HCT116 (cell line): ENCODE data around the gene TMEM135. TPM values are rescaled to one million over a fixed set of nuclear protein-coding genes. Genes with fewer than 3 reads are reported as not detected.

Experiments
- ATAC-seq: fragments of 200-7000 bp; cut with Tn5 transposase; 2 replicates; pipeline ENCODE4 v1.9.1; 2020; ENCODE audit warnings: mild to moderate bottlenecking, moderate library complexity
- BruUV-seq: library from RNA; stranded (reverse); fragments of 400-500 nt; replicated peaks from 2 replicates; lab custom pipeline; 2021; lab: Mats Ljungman, UMichigan
- CTCF ChIA-PET: fragments of 300-600 bp; sonication (Branson Sonifier 250); formaldehyde crosslinking; loops from one replicate; lab custom pipeline; 2021; ENCODE audit warnings: antibody characterized with exemption; lab: Charles Lee
- POLR2A ChIA-PET: fragments of 300-600, 350-600 bp; sonication (Branson Sonifier 250); formaldehyde crosslinking; loops from one replicate; lab custom pipeline; 2021; ENCODE audit warnings: antibody characterized with exemption; lab: Charles Lee
- RAD21 ChIA-PET, 2 experiments: fragments of 300-600 bp; sonication (Branson Sonifier 250); formaldehyde crosslinking; loops; one replicate each; lab custom pipeline; 2023; ENCODE audit warnings: low total read pairs in 2 of 2; ENCODE audit not compliant: uncharacterized antibody in 2 of 2, unreplicated experiment in 2 of 2, low non-redundant PET in 1 of 2; lab: Charles Lee
- DNase-seq: peaks from one replicate; pipeline ENCODE4 v3.0.0-alpha.2; 2010; ENCODE audit warnings: low read depth, low spot score
- H2AFZ ChIP-seq: fragments of 200-600 bp; shearing (Covaris generic), sonication (generic); 2 replicates; pipeline ENCODE4 v1.6.1; 2017; ENCODE audit warnings: low read depth, mixed run types, mixed read lengths, antibody characterized with exemption, low read length; ENCODE audit not compliant: poor library complexity, severe bottlenecking
- H3K27ac ChIP-seq: 2 replicates; pipeline ENCODE4 v1.5.1; 2012; ENCODE audit warnings: low read depth, low read length
- H3K27me3 ChIP-seq: fragments of 200-600 bp; sonication (generic); 2 replicates; pipeline ENCODE4 v1.6.1; 2016; ENCODE audit warnings: mixed run types, low read length, mixed read lengths; ENCODE audit not compliant: insufficient read depth
- H3K36me3 ChIP-seq, 2 experiments: fragments of 200-500 bp in 1 of 2; fragments of 200-600 bp in 1 of 2; sonication (Bioruptor generic) in 1 of 2; sonication (generic) in 1 of 2; 2 replicates each; pipeline versions ENCODE4 v1.5.1 to v1.6.1; 2014 to 2016; ENCODE audit warnings: low read length in 2 of 2, inconsistent platforms in 1 of 2, mixed read lengths in 1 of 2, mixed run types in 1 of 2; ENCODE audit not compliant: insufficient read depth in 2 of 2, control insufficient read depth in 1 of 2
- H3K4me1 ChIP-seq, 2 experiments: fragments of 200-600 bp in 1 of 2; sonication (generic) in 1 of 2; 2 replicates each; pipeline versions ENCODE4 v1.5.1 to v1.6.1; 2012 to 2017; ENCODE audit warnings: low read length in 2 of 2, inconsistent platforms in 1 of 2, mild to moderate bottlenecking in 1 of 2, mixed read lengths in 1 of 2, mixed run types in 1 of 2, moderate library complexity in 1 of 2; ENCODE audit not compliant: insufficient read depth in 2 of 2, control insufficient read depth in 1 of 2
- H3K4me2 ChIP-seq: fragments of 200-600 bp; sonication (generic); 2 replicates; pipeline ENCODE4 v1.6.1; 2017; ENCODE audit warnings: mixed run types, low read length, mixed read lengths
- H3K4me3 ChIP-seq, 2 experiments: fragments of 200-600 bp in 1 of 2; sonication (generic) in 1 of 2; replicated peaks in 1 of 2; 2 replicates each; pipeline ENCODE4 v1.5.1; 2011 to 2016; ENCODE audit warnings: low read length in 2 of 2, control low read depth in 1 of 2, low read depth in 1 of 2, mild to moderate bottlenecking in 1 of 2, mixed read lengths in 1 of 2, mixed run types in 1 of 2
- H3K79me2 ChIP-seq: fragments of 200-600 bp; sonication (generic); 2 replicates; pipeline ENCODE4 v1.6.1; 2017; ENCODE audit warnings: mild to moderate bottlenecking, mixed run types, low read length, moderate library complexity, mixed read lengths; ENCODE audit not compliant: insufficient read depth
- H3K9ac ChIP-seq: fragments of 200-600 bp; sonication (generic); 2 replicates; pipeline ENCODE4 v1.6.1; 2016; ENCODE audit warnings: low read length, mixed read lengths
- H3K9me2 ChIP-seq: fragments of 200-600 bp; sonication (generic), shearing (Covaris generic); 2 replicates; pipeline ENCODE4 v1.6.1; 2017; ENCODE audit warnings: mixed run types, mild to moderate bottlenecking, moderate library complexity; ENCODE audit not compliant: insufficient read depth
- H3K9me3 ChIP-seq, 2 experiments: fragments of 200-500 bp in 1 of 2; fragments of 200-600 bp in 1 of 2; sonication (Bioruptor generic) in 1 of 2; sonication (generic) in 1 of 2; 2 replicates each; pipeline ENCODE4 v1.6.1; 2014 to 2017; ENCODE audit warnings: low read length in 2 of 2, mixed read lengths in 2 of 2, inconsistent platforms in 1 of 2, low read depth in 1 of 2, mild to moderate bottlenecking in 1 of 2, mixed run types in 1 of 2, moderate library complexity in 1 of 2; ENCODE audit not compliant: control insufficient read depth in 1 of 2, insufficient read depth in 1 of 2
- H4K20me1 ChIP-seq: fragments of 200-600 bp; sonication (generic), shearing (Covaris generic); 2 replicates; pipeline ENCODE4 v1.6.1; 2017; ENCODE audit warnings: mixed run types, mild to moderate bottlenecking, moderate library complexity; ENCODE audit not compliant: insufficient read depth
- CEBPB ChIP-seq: IDR thresholded peaks from 2 replicates; pipeline ENCODE4 v1.6.1; 2012; ENCODE audit warnings: low read depth
- ELF1 ChIP-seq: IDR thresholded peaks from 2 replicates; pipeline ENCODE4 v1.6.1; 2012; ENCODE audit warnings: low read depth, borderline replicate concordance
- EZH2phosphoT487 ChIP-seq: fragments of 200-600 bp; IDR thresholded peaks from 2 replicates; pipeline ENCODE4 v1.6.1; 2018; ENCODE audit warnings: antibody characterized with exemption, borderline replicate concordance
- POLR2AphosphoS5 ChIP-seq: IDR thresholded peaks from 2 replicates; pipeline ENCODE4 v1.6.1; 2011; ENCODE audit warnings: mild to moderate bottlenecking, low read depth, low read length, moderate library complexity
- SIN3A ChIP-seq: IDR thresholded peaks from 2 replicates; pipeline ENCODE4 v1.6.1; 2012; ENCODE audit warnings: low read depth
- TCF7L2 ChIP-seq: IDR thresholded peaks from 2 replicates; pipeline ENCODE4 v1.7.0; 2011; ENCODE audit warnings: borderline replicate concordance, inconsistent platforms; ENCODE audit not compliant: insufficient read depth, insufficient read length; ENCODE audit errors: extremely low read depth
- intact Hi-C: fragments of 100-400 bp; cut with micrococcal nuclease; formaldehyde crosslinking; loops from 2 replicates; pipeline ENCODE4 v1.10.0; 2022
- total RNA-seq: library from RNA; stranded (reverse); gene quantifications from one replicate; pipeline ENCODE4 v1.2.1, GENCODE V29; 2021; ENCODE audit not compliant: unreplicated experiment
- TF ChIP-seq, protein P1 (sequence below): IDR thresholded peaks from 2 replicates; pipeline ENCODE4 v1.6.1; 2012; ENCODE audit warnings: low read depth
- TF ChIP-seq, protein P2 (sequence below): IDR thresholded peaks from 2 replicates; pipeline ENCODE4 v1.6.1; 2011; ENCODE audit warnings: mild to moderate bottlenecking, low read length, moderate library complexity; ENCODE audit not compliant: insufficient replicate concordance; ENCODE audit errors: extremely low read depth

Gene TMEM135
- total RNA-seq, 1 experiment from 2014 or later = 50.6 TPM

DNA sequence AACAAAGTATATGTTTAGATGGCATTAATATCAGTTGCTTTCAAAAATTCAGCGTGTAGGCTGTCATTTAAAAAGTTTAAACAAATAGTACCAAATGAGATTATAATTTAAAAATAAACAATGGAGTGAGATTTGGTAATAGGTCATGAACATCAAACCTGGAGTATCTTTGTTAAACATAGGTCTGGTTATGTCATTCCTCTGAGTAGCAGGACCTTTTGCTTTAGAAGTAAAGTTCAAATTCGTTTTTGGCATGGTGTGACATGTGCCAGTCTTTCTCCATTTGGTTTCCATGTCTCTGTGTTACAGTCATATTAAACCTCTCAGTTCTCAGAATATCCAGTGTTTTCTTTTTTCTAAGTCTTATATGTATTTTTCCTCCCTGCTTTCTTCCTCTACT is 242.4 kb downstream of the TMEM135 start:
- ATAC-seq = no peak
- ChIA-PET POLR2A (no interaction called here), RAD21 (no interaction called here), CTCF (no interaction called here)
- H3K27me3 ChIP-seq = no peaks in the 10 kb centered on the region
- no peaks in the 10 kb centered on the region for H3K9me3 ChIP-seq
- H3K9ac ChIP-seq = no peak overlapping the region
- no peak for DNase-seq
- no peak overlapping the region for H3K4me3 ChIP-seq
- no peaks in the 10 kb centered on the region for H3K4me1 ChIP-seq
- intact Hi-C loops = no loop called here
- no peaks in the 10 kb centered on the region for H4K20me1 ChIP-seq
- no peaks in the 10 kb centered on the region for H3K36me3 ChIP-seq
- no peak overlapping the region for H3K27ac ChIP-seq
- TF ChIP-seq, protein P1, sequence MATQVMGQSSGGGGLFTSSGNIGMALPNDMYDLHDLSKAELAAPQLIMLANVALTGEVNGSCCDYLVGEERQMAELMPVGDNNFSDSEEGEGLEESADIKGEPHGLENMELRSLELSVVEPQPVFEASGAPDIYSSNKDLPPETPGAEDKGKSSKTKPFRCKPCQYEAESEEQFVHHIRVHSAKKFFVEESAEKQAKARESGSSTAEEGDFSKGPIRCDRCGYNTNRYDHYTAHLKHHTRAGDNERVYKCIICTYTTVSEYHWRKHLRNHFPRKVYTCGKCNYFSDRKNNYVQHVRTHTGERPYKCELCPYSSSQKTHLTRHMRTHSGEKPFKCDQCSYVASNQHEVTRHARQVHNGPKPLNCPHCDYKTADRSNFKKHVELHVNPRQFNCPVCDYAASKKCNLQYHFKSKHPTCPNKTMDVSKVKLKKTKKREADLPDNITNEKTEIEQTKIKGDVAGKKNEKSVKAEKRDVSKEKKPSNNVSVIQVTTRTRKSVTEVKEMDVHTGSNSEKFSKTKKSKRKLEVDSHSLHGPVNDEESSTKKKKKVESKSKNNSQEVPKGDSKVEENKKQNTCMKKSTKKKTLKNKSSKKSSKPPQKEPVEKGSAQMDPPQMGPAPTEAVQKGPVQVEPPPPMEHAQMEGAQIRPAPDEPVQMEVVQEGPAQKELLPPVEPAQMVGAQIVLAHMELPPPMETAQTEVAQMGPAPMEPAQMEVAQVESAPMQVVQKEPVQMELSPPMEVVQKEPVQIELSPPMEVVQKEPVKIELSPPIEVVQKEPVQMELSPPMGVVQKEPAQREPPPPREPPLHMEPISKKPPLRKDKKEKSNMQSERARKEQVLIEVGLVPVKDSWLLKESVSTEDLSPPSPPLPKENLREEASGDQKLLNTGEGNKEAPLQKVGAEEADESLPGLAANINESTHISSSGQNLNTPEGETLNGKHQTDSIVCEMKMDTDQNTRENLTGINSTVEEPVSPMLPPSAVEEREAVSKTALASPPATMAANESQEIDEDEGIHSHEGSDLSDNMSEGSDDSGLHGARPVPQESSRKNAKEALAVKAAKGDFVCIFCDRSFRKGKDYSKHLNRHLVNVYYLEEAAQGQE = no peak
- TF ChIP-seq TCF7L2 (no peak), ELF1 (no peak), POLR2AphosphoS5 (no peak), EZH2phosphoT487 (no peak), CEBPB (no peak), SIN3A (no peak)
- TF ChIP-seq, protein P2, sequence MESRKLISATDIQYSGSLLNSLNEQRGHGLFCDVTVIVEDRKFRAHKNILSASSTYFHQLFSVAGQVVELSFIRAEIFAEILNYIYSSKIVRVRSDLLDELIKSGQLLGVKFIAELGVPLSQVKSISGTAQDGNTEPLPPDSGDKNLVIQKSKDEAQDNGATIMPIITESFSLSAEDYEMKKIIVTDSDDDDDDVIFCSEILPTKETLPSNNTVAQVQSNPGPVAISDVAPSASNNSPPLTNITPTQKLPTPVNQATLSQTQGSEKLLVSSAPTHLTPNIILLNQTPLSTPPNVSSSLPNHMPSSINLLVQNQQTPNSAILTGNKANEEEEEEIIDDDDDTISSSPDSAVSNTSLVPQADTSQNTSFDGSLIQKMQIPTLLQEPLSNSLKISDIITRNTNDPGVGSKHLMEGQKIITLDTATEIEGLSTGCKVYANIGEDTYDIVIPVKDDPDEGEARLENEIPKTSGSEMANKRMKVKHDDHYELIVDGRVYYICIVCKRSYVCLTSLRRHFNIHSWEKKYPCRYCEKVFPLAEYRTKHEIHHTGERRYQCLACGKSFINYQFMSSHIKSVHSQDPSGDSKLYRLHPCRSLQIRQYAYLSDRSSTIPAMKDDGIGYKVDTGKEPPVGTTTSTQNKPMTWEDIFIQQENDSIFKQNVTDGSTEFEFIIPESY = no peak
- no peak overlapping the region for H3K4me2 ChIP-seq
- no TSS peak for BruUV-seq
- H3K9me2 ChIP-seq = no peaks in the 10 kb centered on the region
- no peaks in the 10 kb centered on the region for H3K79me2 ChIP-seq
- no peak overlapping the region for H2AFZ ChIP-seq
